ENCODE measurements around the gene C17orf113. TPM values are rescaled to one million over a fixed set of nuclear protein-coding genes. Genes with fewer than 3 reads are reported as not detected.

C17orf113 gene
- total RNA-seq, 1 experiment from 2014 or later = 0.74 TPM

GRCh38 chr17:42025936-42026335 lies 24.5 kb downstream of the C17orf113 start:
- intact Hi-C loops (cut with micrococcal nuclease; ENCODE audit: unreplicated experiment) (loop anchor here (5.0 kb wide), 1 partner anchor 76 kb away; no protein-coding TSS in a partner anchor), in situ Hi-C loops (cut with HindIII; ENCODE audit: low pct_unique_long_range_greater_than_20kb, low sequenced_read_pairs) (no loop called here)
- DNase-seq (ENCODE audit: low read depth, low spot score) (no peak), ATAC-seq (no peak)
- CTCF ChIA-PET = interaction anchor here (1.1 kb wide), 1 partner anchor 10 kb away, joined by 4 read pairs; no protein-coding TSS in a partner anchor
- Histone ChIP-seq H3K27me3 (ENCODE audit: control insufficient read depth, insufficient read depth, low read length) (no peaks in the 10 kb centered on the region), H3K4me1 (ENCODE audit: control insufficient read depth, insufficient read depth, low read length) (peaks cover 8% of the 10 kb centered on the region; the same call in 1 of the 2 replicates), H3K9me3 (ENCODE audit: control insufficient read depth, insufficient read depth, low read depth, low read length) (no peaks in the 10 kb centered on the region), H3K36me3 (ENCODE audit: control insufficient read depth, insufficient read depth, low read length) (no peaks in the 10 kb centered on the region), H3K4me3 (ENCODE audit: low read depth in 2 of 2, low read length in 2 of 2) (no peak overlapping the region), H3K27ac (ENCODE audit: low read length) (no peak overlapping the region)
- TF ChIP-seq POLR2AphosphoS5 (IDR thresholded peaks at IDR 0.05; ENCODE audit: low read depth, low read length) = no peak
- TF ChIP-seq SIN3A (IDR thresholded peaks at IDR 0.05; ENCODE audit: borderline replicate concordance, insufficient read depth, low read depth, low read length) = no peak
- no peak for TF ChIP-seq TCF7L2 (IDR thresholded peaks at IDR 0.05; ENCODE audit: low read depth, low read length)
- TF ChIP-seq, protein P1, sequence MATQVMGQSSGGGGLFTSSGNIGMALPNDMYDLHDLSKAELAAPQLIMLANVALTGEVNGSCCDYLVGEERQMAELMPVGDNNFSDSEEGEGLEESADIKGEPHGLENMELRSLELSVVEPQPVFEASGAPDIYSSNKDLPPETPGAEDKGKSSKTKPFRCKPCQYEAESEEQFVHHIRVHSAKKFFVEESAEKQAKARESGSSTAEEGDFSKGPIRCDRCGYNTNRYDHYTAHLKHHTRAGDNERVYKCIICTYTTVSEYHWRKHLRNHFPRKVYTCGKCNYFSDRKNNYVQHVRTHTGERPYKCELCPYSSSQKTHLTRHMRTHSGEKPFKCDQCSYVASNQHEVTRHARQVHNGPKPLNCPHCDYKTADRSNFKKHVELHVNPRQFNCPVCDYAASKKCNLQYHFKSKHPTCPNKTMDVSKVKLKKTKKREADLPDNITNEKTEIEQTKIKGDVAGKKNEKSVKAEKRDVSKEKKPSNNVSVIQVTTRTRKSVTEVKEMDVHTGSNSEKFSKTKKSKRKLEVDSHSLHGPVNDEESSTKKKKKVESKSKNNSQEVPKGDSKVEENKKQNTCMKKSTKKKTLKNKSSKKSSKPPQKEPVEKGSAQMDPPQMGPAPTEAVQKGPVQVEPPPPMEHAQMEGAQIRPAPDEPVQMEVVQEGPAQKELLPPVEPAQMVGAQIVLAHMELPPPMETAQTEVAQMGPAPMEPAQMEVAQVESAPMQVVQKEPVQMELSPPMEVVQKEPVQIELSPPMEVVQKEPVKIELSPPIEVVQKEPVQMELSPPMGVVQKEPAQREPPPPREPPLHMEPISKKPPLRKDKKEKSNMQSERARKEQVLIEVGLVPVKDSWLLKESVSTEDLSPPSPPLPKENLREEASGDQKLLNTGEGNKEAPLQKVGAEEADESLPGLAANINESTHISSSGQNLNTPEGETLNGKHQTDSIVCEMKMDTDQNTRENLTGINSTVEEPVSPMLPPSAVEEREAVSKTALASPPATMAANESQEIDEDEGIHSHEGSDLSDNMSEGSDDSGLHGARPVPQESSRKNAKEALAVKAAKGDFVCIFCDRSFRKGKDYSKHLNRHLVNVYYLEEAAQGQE (IDR thresholded peaks at IDR 0.05; ENCODE audit: insufficient read depth in 1 of 2, low read depth in 2 of 2, low read length in 1 of 2) = no peak
- no peak for TF ChIP-seq CTCF (IDR thresholded peaks at IDR 0.05)
- POLR2A ChIA-PET = interaction anchor here (0.6 kb wide), 1 partner anchor 21 kb away, joined by 4 read pairs; no protein-coding TSS in a partner anchor
- BruUV-seq (replicated peaks) = no TSS peak

- Histone ChIP-seq H3K4me3 (ENCODE audit: low read depth in 2 of 2, low read length in 2 of 2) (no peak overlapping the region), H3K9me3 (ENCODE audit: control insufficient read depth, insufficient read depth, low read depth, low read length) (no peaks in the 10 kb centered on the region), H3K4me1 (ENCODE audit: control insufficient read depth, insufficient read depth, low read length) (peaks cover 9% of the 10 kb centered on the region; the same call in 1 of the 2 replicates), H3K27me3 (ENCODE audit: control insufficient read depth, insufficient read depth, low read length) (no peaks in the 10 kb centered on the region), H3K27ac (ENCODE audit: low read length) (no peak overlapping the region), H3K36me3 (ENCODE audit: control insufficient read depth, insufficient read depth, low read length) (peaks cover 2% of the 10 kb centered on the region; the same call in 1 of the 2 replicates)
- BruUV-seq (replicated peaks) = no TSS peak
- POLR2A ChIA-PET = no interaction called here
- no peak for TF ChIP-seq TCF7L2 (IDR thresholded peaks at IDR 0.05; ENCODE audit: low read depth, low read length)
- TF ChIP-seq CTCF (IDR thresholded peaks at IDR 0.05) = peak; percentile 1
- no peak for DNase-seq (ENCODE audit: low read depth, low spot score)
- ATAC-seq = peak; percentile 32
- CTCF ChIA-PET = interaction anchor here (0.5 kb wide), 1 partner anchor 87 kb away, joined by 5 read pairs; the partner anchor contains the start of gene DHX58
- intact Hi-C loops (cut with micrococcal nuclease; ENCODE audit: unreplicated experiment) = loop anchor here (5.0 kb wide), 1 partner anchor 77 kb away; no protein-coding TSS in a partner anchor
- in situ Hi-C loops (cut with HindIII; ENCODE audit: low pct_unique_long_range_greater_than_20kb, low sequenced_read_pairs) = no loop called here
These were observed 25.2 kb downstream of the C17orf113 start for GRCh38 chr17:42025191-42025579.

Data from Panc1 (cell line).